ENCODE data around the gene SHOC2. TPM values are rescaled to one million over a fixed set of nuclear protein-coding genes. Genes with fewer than 3 reads are reported as not detected.
A peak's percentile ranks its signal among the peaks of the same experiment; 100 is the strongest.

Gene SHOC2
- total and polyA plus RNA-seq, 2 experiments from 2014 or later, result 23.3 to 33.3 TPM

- ATAC-seq, result no peak
- Histone ChIP-seq H3K4me1 (ENCODE audit: insufficient read depth) (peaks cover 16% of the 10 kb centered on the region), H3K79me2 (replicated peaks; ENCODE audit: insufficient read depth) (0 out of 2 replicates have a peak, but pooled peaks cover 5% of the 10 kb centered on the region), H3K27me3 (ENCODE audit: insufficient read depth) (no peaks in the 10 kb centered on the region), H3K9me2 (ENCODE audit: insufficient read depth) (no peaks in the 10 kb centered on the region), H4K20me1 (replicated peaks; ENCODE audit: insufficient read depth) (no peaks in the 10 kb centered on the region), H2AFZ (no peak overlapping the region), H3K4me2 (no peak overlapping the region), H3K27ac (ENCODE audit: low read depth) (no peak overlapping the region), H3K36me3 (ENCODE audit: insufficient read depth) (no peaks in the 10 kb centered on the region), H3K4me3 (no peak overlapping the region), H3F3A (replicated peaks; ENCODE audit: low read depth) (no peaks in the 10 kb centered on the region)
- DNase-seq (ENCODE audit: low spot score), result no peak
- Mint-ChIP-seq H3K4me3 (no peak overlapping the region), H3K27ac (no peak overlapping the region), H3K4me1 (peaks cover 23% of the 10 kb centered on the region; the same call in 2 of the 3 replicates), H3K9me3 (no peaks in the 10 kb centered on the region), H3K36me3 (ENCODE audit: low read depth) (0 out of 3 replicates have a peak, but pooled peaks cover 4% of the 10 kb centered on the region), H3K27me3 (ENCODE audit: insufficient read depth, low read depth, poor library complexity) (peaks cover 9% of the 10 kb centered on the region)
- no peak for TF ChIP-seq ZNF114 (CRISPR knock-in tag; IDR thresholded peaks at IDR 0.05)
- no peak for TF ChIP-seq NANOG (IDR thresholded peaks at IDR 0.05; ENCODE audit: borderline replicate concordance)
- no peak for TF ChIP-seq ZNF462 (CRISPR knock-in tag; IDR thresholded peaks at IDR 0.05)
These were observed 5.0 kb upstream of the SHOC2 start for GRCh38 chr10:110914431-110914830.

GRCh38 chr10:110915035-110915434 lies 4.4 kb upstream of the SHOC2 start:
- H3K4me1 ChIP-seq (ENCODE audit: insufficient read depth), result peaks cover 16% of the 10 kb centered on the region
- no peaks in the 10 kb centered on the region for H4K20me1 ChIP-seq (replicated peaks; ENCODE audit: insufficient read depth)
- H3K36me3 ChIP-seq (ENCODE audit: insufficient read depth), result no peaks in the 10 kb centered on the region
- no peak overlapping the region for H2AFZ ChIP-seq
- Mint-ChIP-seq H3K36me3 (ENCODE audit: low read depth) (0 out of 3 replicates have a peak, but pooled peaks cover 4% of the 10 kb centered on the region), H3K9me3 (no peaks in the 10 kb centered on the region), H3K4me3 (no peak overlapping the region), H3K27me3 (ENCODE audit: insufficient read depth, low read depth, poor library complexity) (peaks cover 9% of the 10 kb centered on the region), H3K27ac (peak overlapping the region; percentile 65), H3K4me1 (peaks cover 23% of the 10 kb centered on the region; the same call in 2 of the 3 replicates)
- H3K4me3 ChIP-seq, result no peak overlapping the region
- no peak overlapping the region for H3K4me2 ChIP-seq
- no peaks in the 10 kb centered on the region for H3F3A ChIP-seq (replicated peaks; ENCODE audit: low read depth)
- H3K27ac ChIP-seq (ENCODE audit: low read depth), result no peak overlapping the region
- no peaks in the 10 kb centered on the region for H3K27me3 ChIP-seq (ENCODE audit: insufficient read depth)
- no peaks in the 10 kb centered on the region for H3K9me2 ChIP-seq (ENCODE audit: insufficient read depth)
- H3K79me2 ChIP-seq (replicated peaks; ENCODE audit: insufficient read depth), result peaks cover 6% of the 10 kb centered on the region
- no peak for ATAC-seq
- DNase-seq (ENCODE audit: low spot score), result no peak
- TF ChIP-seq STAT1 (IDR thresholded peaks at IDR 0.05; ENCODE audit: unreplicated experiment) (no peak), EZH2 (IDR thresholded peaks at IDR 0.05; ENCODE audit: low read depth, unreplicated experiment) (no peak), CREB1 (CRISPR knock-in tag; IDR thresholded peaks at IDR 0.05; ENCODE audit: low read depth) (no peak), CTCF (conservative IDR thresholded peaks at IDR 0.05; ENCODE audit: low read depth in 2 of 2) (no peak), ETS1 (IDR thresholded peaks at IDR 0.05) (no peak)
